ENCODE results near the gene ZFP2. TPM values are rescaled to one million over a fixed set of nuclear protein-coding genes. Genes with fewer than 3 reads are reported as not detected.

ZFP2 gene
- total RNA-seq, 1 donor from 2014 or later = 2.2 TPM

DNA sequence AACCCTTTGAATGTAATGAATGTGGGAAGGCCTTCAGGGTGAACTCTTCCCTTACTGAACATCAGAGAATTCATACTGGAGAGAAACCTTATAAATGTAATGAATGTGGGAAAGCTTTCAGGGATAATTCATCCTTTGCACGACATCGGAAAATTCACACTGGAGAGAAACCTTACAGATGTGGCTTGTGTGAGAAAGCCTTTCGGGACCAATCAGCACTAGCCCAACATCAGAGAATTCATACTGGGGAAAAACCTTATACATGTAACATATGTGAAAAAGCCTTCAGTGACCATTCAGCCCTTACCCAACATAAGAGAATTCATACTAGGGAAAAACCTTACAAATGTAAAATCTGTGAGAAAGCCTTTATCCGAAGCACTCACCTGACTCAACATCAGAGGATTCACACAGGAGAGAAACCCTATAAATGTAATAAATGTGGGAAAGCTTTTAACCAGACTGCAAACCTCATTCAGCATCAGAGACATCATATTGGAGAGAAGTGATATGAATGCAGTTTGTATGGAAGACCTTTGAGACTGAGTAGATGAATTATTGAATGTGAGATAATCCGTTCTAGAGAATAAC lies 69.8 kb downstream of the ZFP2 start:
- H3K36me3 Mint-ChIP-seq (ENCODE audit: unreplicated experiment) = peaks cover 67% of the 10 kb centered on the region
- H3K27me3 Mint-ChIP-seq (ENCODE audit: unreplicated experiment) = peaks cover 9% of the 10 kb centered on the region
- TF ChIP-seq, protein P1, sequence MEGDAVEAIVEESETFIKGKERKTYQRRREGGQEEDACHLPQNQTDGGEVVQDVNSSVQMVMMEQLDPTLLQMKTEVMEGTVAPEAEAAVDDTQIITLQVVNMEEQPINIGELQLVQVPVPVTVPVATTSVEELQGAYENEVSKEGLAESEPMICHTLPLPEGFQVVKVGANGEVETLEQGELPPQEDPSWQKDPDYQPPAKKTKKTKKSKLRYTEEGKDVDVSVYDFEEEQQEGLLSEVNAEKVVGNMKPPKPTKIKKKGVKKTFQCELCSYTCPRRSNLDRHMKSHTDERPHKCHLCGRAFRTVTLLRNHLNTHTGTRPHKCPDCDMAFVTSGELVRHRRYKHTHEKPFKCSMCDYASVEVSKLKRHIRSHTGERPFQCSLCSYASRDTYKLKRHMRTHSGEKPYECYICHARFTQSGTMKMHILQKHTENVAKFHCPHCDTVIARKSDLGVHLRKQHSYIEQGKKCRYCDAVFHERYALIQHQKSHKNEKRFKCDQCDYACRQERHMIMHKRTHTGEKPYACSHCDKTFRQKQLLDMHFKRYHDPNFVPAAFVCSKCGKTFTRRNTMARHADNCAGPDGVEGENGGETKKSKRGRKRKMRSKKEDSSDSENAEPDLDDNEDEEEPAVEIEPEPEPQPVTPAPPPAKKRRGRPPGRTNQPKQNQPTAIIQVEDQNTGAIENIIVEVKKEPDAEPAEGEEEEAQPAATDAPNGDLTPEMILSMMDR (IDR thresholded peaks at IDR 0.05; ENCODE audit: partially characterized antibody, unreplicated experiment) = no peak
- H3K4me3 Mint-ChIP-seq (ENCODE audit: unreplicated experiment) = no peak overlapping the region
- no peak for DNase-seq
- no peaks in the 10 kb centered on the region for H3K4me1 Mint-ChIP-seq (ENCODE audit: low read depth, unreplicated experiment)
- no peak overlapping the region for H3K27ac Mint-ChIP-seq (ENCODE audit: unreplicated experiment)
- peaks cover 55% of the 10 kb centered on the region for H3K9me3 Mint-ChIP-seq (ENCODE audit: unreplicated experiment)

DNA sequence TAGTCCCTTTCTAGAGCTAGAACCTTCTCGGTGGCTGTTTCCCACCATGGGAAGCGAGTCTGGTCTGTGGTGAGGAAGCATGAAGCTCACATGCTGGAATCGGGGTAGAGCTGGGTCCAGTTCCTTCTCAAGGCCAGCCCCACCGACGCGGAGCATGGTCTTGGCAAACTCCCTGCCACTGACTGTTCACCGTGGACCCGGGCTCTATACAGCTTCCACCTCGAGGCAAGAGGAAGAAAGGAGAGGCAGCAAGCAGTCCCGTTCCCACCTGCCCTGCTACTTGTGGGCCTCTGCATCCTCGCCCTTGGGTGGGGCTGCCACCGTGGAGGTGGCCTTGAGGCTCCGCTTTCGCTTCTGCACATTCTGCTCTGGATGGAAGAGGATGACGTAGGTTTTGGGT lies 85.7 kb downstream of the ZFP2 start:
- DNase-seq = no peak
- Mint-ChIP-seq H3K27ac (ENCODE audit: unreplicated experiment) (no peak overlapping the region), H3K4me1 (ENCODE audit: low read depth, unreplicated experiment) (no peaks in the 10 kb centered on the region), H3K27me3 (ENCODE audit: unreplicated experiment) (peaks cover 3% of the 10 kb centered on the region), H3K4me3 (ENCODE audit: unreplicated experiment) (no peak overlapping the region), H3K9me3 (ENCODE audit: unreplicated experiment) (peaks cover 33% of the 10 kb centered on the region), H3K36me3 (ENCODE audit: unreplicated experiment) (peaks cover 59% of the 10 kb centered on the region)
- TF ChIP-seq, protein P1 (IDR thresholded peaks at IDR 0.05; ENCODE audit: partially characterized antibody, unreplicated experiment) = no peak

Other genes starting within 250 kb of the ZFP2 start
- gene ZNF354A, start 165.3 kb upstream of the ZFP2 start, total RNA-seq (ENCODE audit: unreplicated experiment) = 20.1 TPM
- 18.0 TPM for gene ZNF354B, start 36.0 kb upstream of the ZFP2 start, total RNA-seq (ENCODE audit: unreplicated experiment)
- gene ZNF454, start 45.3 kb downstream of the ZFP2 start, total RNA-seq (ENCODE audit: unreplicated experiment) = 9.3 TPM
- gene GRM6, start 99.4 kb downstream of the ZFP2 start, total RNA-seq (ENCODE audit: unreplicated experiment) = not detected
- gene ZNF879, start 127.9 kb downstream of the ZFP2 start, total RNA-seq (ENCODE audit: unreplicated experiment) = 5.7 TPM
- 11.4 TPM for gene ZNF354C, start 164.5 kb downstream of the ZFP2 start, total RNA-seq (ENCODE audit: unreplicated experiment)